ENCODE results near the gene IL31RA. TPM values are rescaled to one million over a fixed set of nuclear protein-coding genes. Genes with fewer than 3 reads are reported as not detected.

IL31RA gene
- total RNA-seq, 3 donors from 2014 or later = not detected

Other genes starting within 250 kb of the IL31RA start
- gene SLC38A9, start 139.0 kb upstream of the IL31RA start, total RNA-seq = 10 to 100 TPM; 14.9 to 19.6 (median 15.1) TPM
- under 1 TPM; 0.41 to 0.79 (median 0.48) TPM for gene DDX4, start 113.3 kb upstream of the IL31RA start, total RNA-seq
- 10 to 100 TPM; 74.9 to 97.1 (median 79.1) TPM for gene IL6ST, start 143.6 kb downstream of the IL31RA start, total RNA-seq